Bronchial epithelial cell (primary cell): ENCODE results near the gene POU2F3. TPM values are rescaled to one million over a fixed set of nuclear protein-coding genes. Genes with fewer than 3 reads are reported as not detected.

Source experiments
- DNase-seq: peaks from one replicate; pipeline ENCODE4 v3.0.0-alpha.2; 2010; ENCODE audit warnings: low read depth
- FAIRE-seq: peaks from 2 replicates; lab custom pipeline; 2011; peaks lifted over from hg19 to GRCh38; lab: Jason Lieb, UNC
- H3K27me3 ChIP-seq: 2 replicates; pipeline ENCODE4 v1.5.1; 2011; ENCODE audit warnings: low read length; ENCODE audit not compliant: control insufficient read depth, insufficient read depth
- H3K36me3 ChIP-seq: 2 replicates; pipeline ENCODE4 v1.5.1; 2011; ENCODE audit warnings: low read length; ENCODE audit not compliant: control insufficient read depth, insufficient read depth
- H3K4me3 ChIP-seq: 2 replicates; pipeline ENCODE4 v1.5.1; 2011; ENCODE audit warnings: mild to moderate bottlenecking, low read depth, low read length, control low read depth
- CTCF ChIP-seq: IDR thresholded peaks from 2 replicates; pipeline ENCODE4 v1.5.1; 2011; ENCODE audit warnings: mild to moderate bottlenecking, moderate library complexity, low read length, control low read depth, inconsistent platforms; ENCODE audit not compliant: insufficient read depth, severe bottlenecking
- total RNA-seq: library from RNA; depleted of rRNA; stranded (reverse); fragments of >200 nt; gene quantifications from 2 replicates; pipeline ENCODE4 v1.2.1, GENCODE V29; 2014

Gene POU2F3
- total RNA-seq, 1 donor from 2014 or later, result not detected

GRCh38 chr11:120326845-120327281 lies 86.9 kb downstream of the POU2F3 start:
- no peak for FAIRE-seq
- Histone ChIP-seq H3K36me3 (peaks cover 3% of the 10 kb centered on the region), H3K4me3 (no peak overlapping the region), H3K27me3 (no peaks in the 10 kb centered on the region)
- DNase-seq, result peak; percentile 68
- TF ChIP-seq CTCF, result no peak

GRCh38 chr11:120327311-120327710 lies 87.4 kb downstream of the POU2F3 start:
- FAIRE-seq, result no peak
- DNase-seq, result no peak

GRCh38 chr11:120329556-120329955 lies 89.6 kb downstream of the POU2F3 start:
- H3K36me3 ChIP-seq, result peaks cover 3% of the 10 kb centered on the region
- H3K4me3 ChIP-seq, result no peak overlapping the region
- FAIRE-seq (no peak), DNase-seq (no peak)
- H3K27me3 ChIP-seq, result no peaks in the 10 kb centered on the region
- TF ChIP-seq CTCF, result no peak

More at GRCh38 chr11:120327311-120327710, 87.4 kb downstream of the POU2F3 start:
- no peak for TF ChIP-seq CTCF
- H3K36me3 ChIP-seq, result peaks cover 3% of the 10 kb centered on the region
- no peaks in the 10 kb centered on the region for H3K27me3 ChIP-seq
- no peak overlapping the region for H3K4me3 ChIP-seq

GRCh38 chr11:120330045-120330444 lies 90.1 kb downstream of the POU2F3 start:
- TF ChIP-seq CTCF, result no peak
- H3K27me3 ChIP-seq, result no peaks in the 10 kb centered on the region
- no peak for FAIRE-seq
- peaks cover 3% of the 10 kb centered on the region for H3K36me3 ChIP-seq
- no peak overlapping the region for H3K4me3 ChIP-seq
- no peak for DNase-seq

GRCh38 chr11:120331301-120331996 lies 91.5 kb downstream of the POU2F3 start:
- no peak for FAIRE-seq

More at GRCh38 chr11:120331301-120331996, 91.5 kb downstream of the POU2F3 start:
- Histone ChIP-seq H3K36me3 (peaks cover 3% of the 10 kb centered on the region), H3K4me3 (no peak overlapping the region), H3K27me3 (no peaks in the 10 kb centered on the region)
- peak; percentile 91 for DNase-seq
- no peak for TF ChIP-seq CTCF
